H1 (cell line): ENCODE data around the gene CRELD1. TPM values are rescaled to one million over a fixed set of nuclear protein-coding genes. Genes with fewer than 3 reads are reported as not detected.

ENCODE experiments used
- CTCF ChIA-PET: fragments of 300-600 bp; sonication (Branson Sonifier 250); formaldehyde crosslinking; loops from one replicate; lab custom pipeline; 2021; ENCODE audit not compliant: partially characterized antibody; lab: Charles Lee
- POLR2A ChIA-PET: fragments of 300-600 bp; sonication (Branson Sonifier 250); formaldehyde crosslinking; loops from one replicate; lab custom pipeline; 2021; ENCODE audit warnings: inconsistent platforms; ENCODE audit not compliant: partially characterized antibody; lab: Charles Lee
- DNase-seq, 2 experiments: peaks; one replicate each; pipeline versions ENCODE4 v3.0.0 to v3.0.0-alpha.2; 2010 to 2022; ENCODE audit warnings: low spot score in 2 of 2, low read depth in 1 of 2, mixed read lengths in 1 of 2
- FAIRE-seq: peaks from 2 replicates; lab custom pipeline; 2011; peaks lifted over from hg19 to GRCh38; lab: Jason Lieb, UNC
- H2AFZ ChIP-seq: 2 replicates; pipeline ENCODE4 v1.8.1; 2012; ENCODE audit warnings: low read length, inconsistent platforms
- H2AK5ac ChIP-seq: 2 replicates; pipeline ENCODE4 v1.6.1; 2013; ENCODE audit warnings: low read depth, low read length
- H2BK120ac ChIP-seq: replicated peaks from 2 replicates; pipeline ENCODE3; 2013; ENCODE audit warnings: low read depth, low read length, inconsistent platforms
- H2BK12ac ChIP-seq: 2 replicates; pipeline ENCODE4 v1.6.1; 2013; ENCODE audit warnings: low read depth, low read length
- H2BK15ac ChIP-seq: 2 replicates; pipeline ENCODE4 v1.6.1; 2013; ENCODE audit warnings: low read length
- H2BK20ac ChIP-seq: 2 replicates; pipeline ENCODE4 v1.6.1; 2013; ENCODE audit warnings: low read length
- H2BK5ac ChIP-seq: 2 replicates; pipeline ENCODE4 v1.6.1; 2013; ENCODE audit warnings: low read depth, low read length
- H3K14ac ChIP-seq: 2 replicates; pipeline ENCODE4 v1.6.1; 2013; ENCODE audit warnings: inconsistent platforms; ENCODE audit not compliant: insufficient read length
- H3K18ac ChIP-seq: 2 replicates; pipeline ENCODE4 v1.6.1; 2013; ENCODE audit warnings: low read length; ENCODE audit errors: extremely low read depth
- H3K23ac ChIP-seq: 2 replicates; pipeline ENCODE4 v1.6.1; 2013; ENCODE audit warnings: inconsistent platforms; ENCODE audit not compliant: insufficient read length
- H3K23me2 ChIP-seq: 2 replicates; pipeline ENCODE4 v1.6.1; 2013; ENCODE audit warnings: low read depth, low read length
- H3K27ac ChIP-seq: 2 replicates; pipeline ENCODE4 v1.6.1; 2011; ENCODE audit warnings: low read depth, low read length, inconsistent platforms
- H3K27me3 ChIP-seq, 4 experiments: replicated peaks in 1 of 4; 1 replicate in 1 of 4; 2 replicates in 3 of 4; pipeline versions ENCODE4 v1.6.1 to v1.8.1; 2011 to 2013; ENCODE audit warnings: low read length in 3 of 4, mild to moderate bottlenecking in 3 of 4, inconsistent platforms in 2 of 4, mixed read lengths in 2 of 4, moderate library complexity in 1 of 4; ENCODE audit not compliant: control insufficient read depth in 3 of 4, insufficient read depth in 3 of 4; ENCODE audit errors: extremely low read depth in 1 of 4
- H3K36me3 ChIP-seq, 4 experiments: 2 replicates each; pipeline versions ENCODE4 v1.6.1 to v1.8.1; 2011 to 2013; ENCODE audit warnings: mild to moderate bottlenecking in 4 of 4, low read length in 3 of 4, moderate library complexity in 2 of 4, control low read depth in 1 of 4, inconsistent platforms in 1 of 4; ENCODE audit not compliant: insufficient read depth in 4 of 4, control insufficient read depth in 2 of 4
- H3K4ac ChIP-seq: replicated peaks from 2 replicates; pipeline ENCODE3; 2013; ENCODE audit warnings: low read length, low read depth, mixed read lengths, inconsistent platforms; ENCODE audit not compliant: insufficient read length
- H3K4me1 ChIP-seq, 4 experiments: replicated peaks in 1 of 4; 1 replicate in 1 of 4; 2 replicates in 3 of 4; pipeline versions ENCODE4 v1.6.1 to v1.8.1; 2011 to 2013; ENCODE audit warnings: low read length in 3 of 4, inconsistent platforms in 2 of 4, mixed read lengths in 1 of 4; ENCODE audit not compliant: insufficient read depth in 4 of 4, control insufficient read depth in 3 of 4
- H3K4me2 ChIP-seq, 2 experiments: 2 replicates each; pipeline versions ENCODE4 v1.6.1 to v1.8.1; 2011 to 2013; ENCODE audit warnings: low read depth in 2 of 2, low read length in 2 of 2, control low read depth in 1 of 2, inconsistent platforms in 1 of 2, mild to moderate bottlenecking in 1 of 2; ENCODE audit not compliant: insufficient read depth in 1 of 2
- H3K4me3 ChIP-seq, 4 experiments: fragments of 200-600, 300-600 bp in 1 of 4; sonication (generic), shearing (Covaris generic), sonication (Bioruptor Twin) in 1 of 4; 2 replicates each; pipeline versions ENCODE4 v1.5.1 to v1.8.1; 2011 to 2016; ENCODE audit warnings: low read length in 4 of 4, low read depth in 3 of 4, control low read depth in 2 of 4, inconsistent platforms in 2 of 4, mild to moderate bottlenecking in 2 of 4, mixed read lengths in 1 of 4, moderate library complexity in 1 of 4; ENCODE audit not compliant: insufficient read depth in 2 of 4; ENCODE audit errors: extremely low read depth in 1 of 4
- H3K56ac ChIP-seq: replicated peaks from 2 replicates; pipeline ENCODE3; 2013; ENCODE audit warnings: low read depth, mild to moderate bottlenecking, mixed read lengths, low read length, inconsistent platforms; ENCODE audit not compliant: insufficient read length
- H3K79me1 ChIP-seq: 2 replicates; pipeline ENCODE4 v1.6.1; 2013; ENCODE audit warnings: low read depth, low read length, control low read depth
- H3K79me2 ChIP-seq, 2 experiments: 2 replicates each; pipeline versions ENCODE4 v1.6.1 to v1.8.1; 2012 to 2013; ENCODE audit warnings: low read length in 2 of 2, mild to moderate bottlenecking in 2 of 2, inconsistent platforms in 1 of 2; ENCODE audit not compliant: insufficient read depth in 2 of 2, control insufficient read depth in 1 of 2
- H3K9ac ChIP-seq, 4 experiments: replicated peaks in 1 of 4; 1 replicate in 1 of 4; 2 replicates in 3 of 4; pipeline versions ENCODE4 v1.6.1 to v1.8.1; 2011 to 2013; ENCODE audit warnings: low read depth in 3 of 4, low read length in 3 of 4, control low read depth in 2 of 4, mild to moderate bottlenecking in 2 of 4, moderate library complexity in 2 of 4, inconsistent platforms in 1 of 4; ENCODE audit errors: extremely low read depth in 1 of 4
- H3K9me3 ChIP-seq, 2 experiments: 2 replicates each; pipeline versions ENCODE4 v1.6.1 to v1.8.1; 2012 to 2013; ENCODE audit warnings: mild to moderate bottlenecking in 2 of 2, moderate library complexity in 2 of 2, control low read depth in 1 of 2, inconsistent platforms in 1 of 2, low read depth in 1 of 2, low read length in 1 of 2, mixed read lengths in 1 of 2; ENCODE audit not compliant: insufficient read depth in 2 of 2
- H4K20me1 ChIP-seq, 2 experiments: replicated peaks in 1 of 2; 2 replicates each; pipeline versions ENCODE3 to v1.8.1; 2011 to 2013; ENCODE audit warnings: inconsistent platforms in 2 of 2, low read length in 2 of 2, mild to moderate bottlenecking in 1 of 2; ENCODE audit not compliant: insufficient read depth in 2 of 2, control insufficient read depth in 1 of 2
- H4K5ac ChIP-seq: 2 replicates; pipeline ENCODE4 v1.6.1; 2013; ENCODE audit warnings: low read length, low read depth, mixed read lengths, inconsistent platforms; ENCODE audit not compliant: insufficient read length
- H4K8ac ChIP-seq: 2 replicates; pipeline ENCODE4 v1.8.0; 2013; ENCODE audit warnings: mild to moderate bottlenecking, moderate library complexity, low read length, inconsistent platforms; ENCODE audit not compliant: insufficient read depth; ENCODE audit errors: extremely low read depth
- H4K91ac ChIP-seq: replicated peaks from 2 replicates; pipeline ENCODE3; 2013; ENCODE audit warnings: low read length, mixed read lengths, inconsistent platforms; ENCODE audit not compliant: insufficient read length
- ASH2L ChIP-seq: fragments of 200-600, 300-600 bp; sonication (generic); IDR thresholded peaks from one replicate; pipeline ENCODE4 v1.7.1; 2017; ENCODE audit warnings: low read length
- EGR1 ChIP-seq: IDR thresholded peaks from 2 replicates; pipeline ENCODE4 v1.6.1; 2011; ENCODE audit warnings: low read depth, low read length, borderline replicate concordance
- KDM1A ChIP-seq: fragments of 200-600, 300-600 bp; sonication (generic); IDR thresholded peaks from 2 replicates; pipeline ENCODE4 v1.7.1; 2016; ENCODE audit warnings: mild to moderate bottlenecking, low read length, borderline replicate concordance
- SP1 ChIP-seq: IDR thresholded peaks from 2 replicates; pipeline ENCODE4 v1.6.1; 2011; ENCODE audit warnings: low read depth, low read length
- WGBS, 2 experiments: shearing (Covaris generic) in 1 of 2; methylation state at CpG; one replicate each; pipeline versions ENCODE4 v1.1.6 to v1.1.7; 2013 to 2015; ENCODE audit warnings: low lambda C conversion rate in 2 of 2, mixed read lengths in 2 of 2, inconsistent platforms in 1 of 2, low coverage in 1 of 2, missing lambda C conversion rate in 1 of 2; ENCODE audit not compliant: insufficient replicate concordance in 2 of 2, insufficient coverage in 1 of 2, insufficient read length in 1 of 2; ENCODE audit errors: extremely low coverage in 1 of 2, missing lambda C conversion rate in 1 of 2; 5-methylcytosine and 5-hydroxymethylcytosine counted together
- polyA plus RNA-seq, 7 experiments: library from polyadenylated mRNA; depleted of rRNA in 3 of 7; stranded (reverse) in 5 of 7; unstranded in 2 of 7; fragments of >200 nt in 5 of 7; fragments of 200-250 nt in 2 of 7; gene quantifications; 1 replicate in 5 of 7; 2 replicates in 1 of 7; 4 replicates in 1 of 7; pipeline versions ENCODE4 v1.2.1 to v1.2.3, GENCODE V29; 2011 to 2013; ENCODE audit warnings: missing spikeins in 2 of 7, mixed read lengths in 2 of 7
- total RNA-seq: library from RNA; stranded (reverse); fragmentation: NEBNext Ultra II Directional; extraction: Animal tissue kit (Norgen Biotek cat#: 25700); gene quantifications from 2 replicates; pipeline ENCODE4 v1.2.1, GENCODE V29; 2021

The CRELD1 gene
- total and polyA plus RNA-seq, 2 of the 8 experiments (the other 6 are each of a cell fraction or from before 2014, with no cell fraction given): 12.9 to 15.1 TPM

DNA sequence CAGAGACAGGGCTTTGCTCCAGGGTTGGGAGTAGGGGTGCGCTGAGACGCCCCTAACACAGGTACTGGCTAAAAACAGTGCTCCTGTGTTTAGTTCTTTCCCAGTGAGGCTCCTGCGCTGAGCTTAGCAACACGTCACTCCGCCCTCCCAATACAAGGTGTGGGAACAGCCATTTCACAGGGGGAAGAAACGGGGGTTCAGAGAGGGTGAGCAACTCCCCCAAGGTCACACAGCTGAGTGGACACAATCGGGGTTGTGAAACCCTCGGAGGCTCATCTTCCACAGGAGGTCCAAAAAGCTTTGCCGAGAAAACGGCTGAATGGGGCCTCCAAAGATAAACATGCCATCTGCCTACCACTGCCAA lies 17.9 kb downstream of the CRELD1 start:
- no peak overlapping the region for H2AFZ ChIP-seq
- DNase-seq (no peak), FAIRE-seq (no peak)
- no peak overlapping the region; the same call in 1 of the 2 replicates for H3K18ac ChIP-seq
- WGBS, 2 experiments: 38% methylated on average over 8 of the region's 10 CpGs; no CpG with 5 or more reads in 1 of the 2 experiments
- no peak overlapping the region for H2BK20ac ChIP-seq
- CTCF ChIA-PET: interaction anchor here (0.9 to 5.6 kb wide), 7 partner anchors 13 to 125 kb away, joined by 3 to 41 read pairs (median 5); partner anchors contain the start of gene CRELD1
- TF ChIP-seq ASH2L (no peak), SP1 (no peak), EGR1 (no peak), KDM1A (peak; percentile 69; the same call in 1 of the 2 replicates)
- H3K79me2 ChIP-seq: no peaks in the 10 kb centered on the region; a peak in 1 of 4 replicates
- no peak overlapping the region; the same call in 1 of the 2 replicates for H2BK12ac ChIP-seq
- no peak overlapping the region; the same call in 1 of the 2 replicates for H2BK5ac ChIP-seq
- H2BK120ac ChIP-seq: no peak overlapping the region
- H3K56ac ChIP-seq: peak overlapping the region; percentile 17
- H3K4ac ChIP-seq: no peak overlapping the region
- H3K9ac ChIP-seq: peak overlapping the region in 2 of 4 experiments; percentile 54 to 58; a peak in 4 of 7 replicates
- no peak overlapping the region for H3K23ac ChIP-seq
- H3K9me3 ChIP-seq: no peaks in the 10 kb centered on the region
- POLR2A ChIA-PET: interaction anchor here (0.8 to 2.3 kb wide), 15 partner anchors 8 to 117 kb away, joined by 3 to 8 read pairs (median 4); partner anchors contain the start of genes CRELD1 and EMC3
- no peaks in the 10 kb centered on the region for H3K79me1 ChIP-seq
- H2BK15ac ChIP-seq: no peak overlapping the region
- peaks cover 0 to 2% of the 10 kb centered on the region in 2 experiments for H4K20me1 ChIP-seq
- peak overlapping the region; percentile 69 to 91 (median 80) for H3K4me3 ChIP-seq
- H4K8ac ChIP-seq: no peak overlapping the region
- no peak overlapping the region for H4K5ac ChIP-seq
- H3K36me3 ChIP-seq: peaks cover 0 to 3% (median under 1%) of the 10 kb centered on the region in 4 experiments; a peak in 4 of 8 replicates
- H3K27ac ChIP-seq: no peak overlapping the region
- H3K4me1 ChIP-seq: peaks cover 11 to 27% (median 20%) of the 10 kb centered on the region in 4 experiments
- no peak overlapping the region for H2AK5ac ChIP-seq
- peak overlapping the region; percentile 69 to 86 for H3K4me2 ChIP-seq
- no peak overlapping the region for H4K91ac ChIP-seq
- H3K27me3 ChIP-seq: peaks cover 0 to 11% (median under 1%) of the 10 kb centered on the region in 4 experiments; a peak in 3 of 7 replicates
- no peak overlapping the region for H3K14ac ChIP-seq
- peaks cover 15% of the 10 kb centered on the region; the same call in 1 of the 2 replicates for H3K23me2 ChIP-seq
